Measurements from ENCODE around the gene MYF5. TPM values are rescaled to one million over a fixed set of nuclear protein-coding genes. Genes with fewer than 3 reads are reported as not detected.
A peak's percentile ranks its signal among the peaks of the same experiment; 100 is the strongest.

Gene MYF5
- polyA plus RNA-seq, 1 of the 3 experiments (the other 2 are of a cell fraction), result not detected

DNA sequence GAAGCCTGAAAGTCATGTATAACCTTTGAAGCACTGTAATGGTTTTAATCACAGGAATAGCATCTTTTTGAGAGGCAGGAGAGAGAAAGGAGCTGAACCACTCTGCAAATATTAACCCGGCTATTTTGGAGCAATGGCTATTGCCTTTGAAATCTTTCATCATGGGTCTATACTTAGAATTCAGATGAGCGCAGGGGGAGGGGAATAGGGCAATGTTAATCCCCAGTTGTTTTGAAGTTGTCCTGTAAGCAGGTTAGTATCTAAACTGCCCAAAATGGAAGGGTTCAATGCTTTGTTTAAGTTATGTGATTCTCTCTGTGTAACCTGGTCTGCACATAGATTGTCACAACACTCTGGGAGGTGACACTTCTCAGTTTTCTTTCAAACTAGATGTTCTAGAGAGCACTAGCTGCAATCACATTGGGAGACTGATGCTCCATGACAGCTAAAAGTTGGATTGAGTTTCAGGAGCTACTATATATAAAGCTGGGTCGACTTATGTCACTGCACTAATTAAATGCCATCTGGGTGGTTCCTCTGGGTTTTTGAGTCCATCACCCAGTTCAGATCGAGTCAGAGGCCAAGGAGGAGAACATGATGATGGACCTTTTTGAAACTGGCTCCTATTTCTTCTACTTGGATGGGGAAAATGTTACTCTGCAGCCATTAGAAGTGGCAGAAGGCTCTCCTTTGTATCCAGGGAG lies 9.4 kb upstream of the MYF5 start, which contains the start of gene MYF6 (continued):
- TF ChIP-seq EZH2phosphoT487 (IDR thresholded peaks at IDR 0.05; ENCODE audit: borderline replicate concordance, low read depth), result no peak
- TF ChIP-seq, protein P1, sequence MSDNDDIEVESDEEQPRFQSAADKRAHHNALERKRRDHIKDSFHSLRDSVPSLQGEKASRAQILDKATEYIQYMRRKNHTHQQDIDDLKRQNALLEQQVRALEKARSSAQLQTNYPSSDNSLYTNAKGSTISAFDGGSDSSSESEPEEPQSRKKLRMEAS (IDR thresholded peaks at IDR 0.05; ENCODE audit: low read depth), result no peak

DNA sequence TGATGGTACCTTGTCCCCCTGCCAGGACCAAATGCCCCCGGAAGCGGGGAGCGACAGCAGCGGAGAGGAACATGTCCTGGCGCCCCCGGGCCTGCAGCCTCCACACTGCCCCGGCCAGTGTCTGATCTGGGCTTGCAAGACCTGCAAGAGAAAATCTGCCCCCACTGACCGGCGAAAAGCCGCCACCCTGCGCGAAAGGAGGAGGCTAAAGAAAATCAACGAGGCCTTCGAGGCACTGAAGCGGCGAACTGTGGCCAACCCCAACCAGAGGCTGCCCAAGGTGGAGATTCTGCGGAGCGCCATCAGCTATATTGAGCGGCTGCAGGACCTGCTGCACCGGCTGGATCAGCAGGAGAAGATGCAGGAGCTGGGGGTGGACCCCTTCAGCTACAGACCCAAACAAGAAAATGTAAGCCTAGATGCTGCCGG lies 8.9 kb upstream of the MYF5 start:
- no peak overlapping the region for H3K4me2 ChIP-seq
- peaks cover 62% of the 10 kb centered on the region for H3K27me3 ChIP-seq (ENCODE audit: insufficient read depth)
- no peaks in the 10 kb centered on the region for H3K36me3 ChIP-seq (replicated peaks in 1 of 2; ENCODE audit: control insufficient read depth in 1 of 2, insufficient read depth in 2 of 2, low read length in 1 of 2)
- no peak overlapping the region for H3K4me3 ChIP-seq (ENCODE audit: low read depth in 2 of 2, low read length in 1 of 2)
- H3K27ac ChIP-seq (ENCODE audit: low read depth in 2 of 2, low read length in 1 of 2), result no peak overlapping the region
- no peaks in the 10 kb centered on the region for H3K9me2 ChIP-seq
- no peak for TF ChIP-seq FOSL2 (IDR thresholded peaks at IDR 0.05; ENCODE audit: borderline replicate concordance, low read depth)
- TF ChIP-seq SMC3 (IDR thresholded peaks at IDR 0.05; ENCODE audit: low read depth, low read length), result no peak
- TF ChIP-seq TAF1 (IDR thresholded peaks at IDR 0.05; ENCODE audit: borderline replicate concordance, low read depth, low read length), result no peak
- TF ChIP-seq, protein P2, sequence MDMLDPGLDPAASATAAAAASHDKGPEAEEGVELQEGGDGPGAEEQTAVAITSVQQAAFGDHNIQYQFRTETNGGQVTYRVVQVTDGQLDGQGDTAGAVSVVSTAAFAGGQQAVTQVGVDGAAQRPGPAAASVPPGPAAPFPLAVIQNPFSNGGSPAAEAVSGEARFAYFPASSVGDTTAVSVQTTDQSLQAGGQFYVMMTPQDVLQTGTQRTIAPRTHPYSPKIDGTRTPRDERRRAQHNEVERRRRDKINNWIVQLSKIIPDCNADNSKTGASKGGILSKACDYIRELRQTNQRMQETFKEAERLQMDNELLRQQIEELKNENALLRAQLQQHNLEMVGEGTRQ (IDR thresholded peaks at IDR 0.05; ENCODE audit: borderline replicate concordance, low read depth, low read length), result no peak
- no peak for TF ChIP-seq RCOR1 (IDR thresholded peaks at IDR 0.05; ENCODE audit: low read length)
- TF ChIP-seq FOXJ3 (CRISPR knock-in tag; IDR thresholded peaks at IDR 0.05), result no peak
- TF ChIP-seq, protein P3, sequence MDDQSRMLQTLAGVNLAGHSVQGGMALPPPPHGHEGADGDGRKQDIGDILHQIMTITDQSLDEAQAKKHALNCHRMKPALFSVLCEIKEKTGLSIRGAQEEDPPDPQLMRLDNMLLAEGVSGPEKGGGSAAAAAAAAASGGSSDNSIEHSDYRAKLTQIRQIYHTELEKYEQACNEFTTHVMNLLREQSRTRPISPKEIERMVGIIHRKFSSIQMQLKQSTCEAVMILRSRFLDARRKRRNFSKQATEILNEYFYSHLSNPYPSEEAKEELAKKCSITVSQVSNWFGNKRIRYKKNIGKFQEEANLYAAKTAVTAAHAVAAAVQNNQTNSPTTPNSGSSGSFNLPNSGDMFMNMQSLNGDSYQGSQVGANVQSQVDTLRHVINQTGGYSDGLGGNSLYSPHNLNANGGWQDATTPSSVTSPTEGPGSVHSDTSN (IDR thresholded peaks at IDR 0.05), result no peak
- TF ChIP-seq TCF12 (IDR thresholded peaks at IDR 0.05), result no peak
- no peaks in the 10 kb centered on the region for H4K20me1 ChIP-seq (ENCODE audit: insufficient read depth)
- H3K9me3 ChIP-seq, result no peaks in the 10 kb centered on the region
- no peak for DNase-seq
- 0 out of 4 replicates have a peak, but pooled peaks cover 0 to 2% of the 10 kb centered on the region in 2 experiments for H3K4me1 ChIP-seq (ENCODE audit: control insufficient read depth in 1 of 2, insufficient read depth in 2 of 2, low read depth in 1 of 2, low read length in 1 of 2)
- H3K9ac ChIP-seq, result no peak overlapping the region
- H2AFZ ChIP-seq (ENCODE audit: low read depth), result no peak overlapping the region
- no peaks in the 10 kb centered on the region for H3K79me2 ChIP-seq (ENCODE audit: insufficient read depth)
- WGBS (ENCODE audit: low lambda C conversion rate), result 15% methylated on average over 10 of the region's 21 CpGs
- CTCF ChIA-PET, result interaction anchor here (1.5 kb wide), 1 partner anchor 26 kb away, joined by 3 read pairs; no protein-coding TSS in a partner anchor
- POLR2A ChIA-PET, result no interaction called here
- H3F3A ChIP-seq (replicated peaks; ENCODE audit: insufficient read depth), result no peaks in the 10 kb centered on the region

DNA sequence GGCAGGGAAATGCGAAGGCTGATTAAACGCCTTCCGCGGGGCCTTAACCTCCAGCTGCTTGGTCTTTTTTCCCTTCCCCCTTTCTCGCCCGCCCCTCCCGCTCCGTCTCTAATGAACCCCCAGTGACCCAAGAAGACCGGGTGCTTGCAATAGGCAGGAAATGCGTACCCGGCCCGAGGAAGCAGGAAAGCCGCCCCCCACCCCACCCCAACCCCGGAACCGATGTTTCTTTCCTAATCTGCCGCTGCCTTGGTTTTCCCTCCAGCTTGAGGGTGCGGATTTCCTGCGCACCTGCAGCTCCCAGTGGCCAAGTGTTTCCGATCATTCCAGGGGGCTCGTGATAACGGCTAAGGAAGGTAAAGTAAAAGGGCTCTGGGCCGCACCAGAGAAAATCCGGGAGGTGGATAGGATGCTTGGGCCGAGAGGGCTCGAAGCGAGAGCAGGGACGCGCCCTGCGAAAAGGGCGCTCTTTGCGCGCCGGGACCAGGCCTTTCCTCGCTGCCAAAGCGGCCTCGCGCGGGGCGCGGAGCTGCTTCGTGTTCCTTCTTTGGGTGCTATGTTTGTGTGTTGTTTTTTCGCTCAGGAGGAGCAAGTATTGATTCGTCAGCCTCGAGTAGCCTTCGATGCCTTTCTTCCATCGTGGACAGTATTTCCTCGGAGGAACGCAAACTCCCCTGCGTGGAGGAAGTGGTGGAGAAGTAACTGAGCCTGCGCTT lies 8.3 kb upstream of the MYF5 start:
- no peak overlapping the region for H3K27ac ChIP-seq (ENCODE audit: low read depth in 2 of 2, low read length in 1 of 2)
- no peaks in the 10 kb centered on the region for H3K36me3 ChIP-seq (replicated peaks in 1 of 2; ENCODE audit: control insufficient read depth in 1 of 2, insufficient read depth in 2 of 2, low read length in 1 of 2)
- H3F3A ChIP-seq (replicated peaks; ENCODE audit: insufficient read depth), result no peaks in the 10 kb centered on the region
- peaks cover 59% of the 10 kb centered on the region for H3K27me3 ChIP-seq (ENCODE audit: insufficient read depth)
- H3K4me1 ChIP-seq (ENCODE audit: control insufficient read depth in 1 of 2, insufficient read depth in 2 of 2, low read depth in 1 of 2, low read length in 1 of 2), result no peaks in the 10 kb centered on the region
- no peak overlapping the region for H3K4me2 ChIP-seq
- peak; percentile 53; the same call in 1 of the 2 replicates for TF ChIP-seq EZH2phosphoT487 (IDR thresholded peaks at IDR 0.05; ENCODE audit: borderline replicate concordance, low read depth)
- TF ChIP-seq NFIC (IDR thresholded peaks at IDR 0.05; ENCODE audit: borderline replicate concordance), result no peak
- CTCF ChIA-PET, result interaction anchor here (1.5 kb wide), 1 partner anchor 26 kb away, joined by 3 read pairs; no protein-coding TSS in a partner anchor
- H3K9me3 ChIP-seq, result no peaks in the 10 kb centered on the region
- POLR2A ChIA-PET, result no interaction called here
- DNase-seq, result no peak
- no peak overlapping the region for H2AFZ ChIP-seq (ENCODE audit: low read depth)
- H3K9ac ChIP-seq, result no peak overlapping the region
- WGBS (ENCODE audit: low lambda C conversion rate), result 34% methylated on average over 48 of the region's 50 CpGs
- no peaks in the 10 kb centered on the region for H3K9me2 ChIP-seq
- no peaks in the 10 kb centered on the region for H4K20me1 ChIP-seq (ENCODE audit: insufficient read depth)
- no peak overlapping the region for H3K4me3 ChIP-seq (ENCODE audit: low read depth in 2 of 2, low read length in 1 of 2)
- no peaks in the 10 kb centered on the region for H3K79me2 ChIP-seq (ENCODE audit: insufficient read depth)
